Measurements from ENCODE around the gene MED1. TPM values are rescaled to one million over a fixed set of nuclear protein-coding genes. Genes with fewer than 3 reads are reported as not detected.
"Not testable (repeated sequence)": the region's sequence is repeated elsewhere in the genome, so short reads cannot be mapped to it uniquely, and the experiment has no call there.

The MED1 gene, protein sequence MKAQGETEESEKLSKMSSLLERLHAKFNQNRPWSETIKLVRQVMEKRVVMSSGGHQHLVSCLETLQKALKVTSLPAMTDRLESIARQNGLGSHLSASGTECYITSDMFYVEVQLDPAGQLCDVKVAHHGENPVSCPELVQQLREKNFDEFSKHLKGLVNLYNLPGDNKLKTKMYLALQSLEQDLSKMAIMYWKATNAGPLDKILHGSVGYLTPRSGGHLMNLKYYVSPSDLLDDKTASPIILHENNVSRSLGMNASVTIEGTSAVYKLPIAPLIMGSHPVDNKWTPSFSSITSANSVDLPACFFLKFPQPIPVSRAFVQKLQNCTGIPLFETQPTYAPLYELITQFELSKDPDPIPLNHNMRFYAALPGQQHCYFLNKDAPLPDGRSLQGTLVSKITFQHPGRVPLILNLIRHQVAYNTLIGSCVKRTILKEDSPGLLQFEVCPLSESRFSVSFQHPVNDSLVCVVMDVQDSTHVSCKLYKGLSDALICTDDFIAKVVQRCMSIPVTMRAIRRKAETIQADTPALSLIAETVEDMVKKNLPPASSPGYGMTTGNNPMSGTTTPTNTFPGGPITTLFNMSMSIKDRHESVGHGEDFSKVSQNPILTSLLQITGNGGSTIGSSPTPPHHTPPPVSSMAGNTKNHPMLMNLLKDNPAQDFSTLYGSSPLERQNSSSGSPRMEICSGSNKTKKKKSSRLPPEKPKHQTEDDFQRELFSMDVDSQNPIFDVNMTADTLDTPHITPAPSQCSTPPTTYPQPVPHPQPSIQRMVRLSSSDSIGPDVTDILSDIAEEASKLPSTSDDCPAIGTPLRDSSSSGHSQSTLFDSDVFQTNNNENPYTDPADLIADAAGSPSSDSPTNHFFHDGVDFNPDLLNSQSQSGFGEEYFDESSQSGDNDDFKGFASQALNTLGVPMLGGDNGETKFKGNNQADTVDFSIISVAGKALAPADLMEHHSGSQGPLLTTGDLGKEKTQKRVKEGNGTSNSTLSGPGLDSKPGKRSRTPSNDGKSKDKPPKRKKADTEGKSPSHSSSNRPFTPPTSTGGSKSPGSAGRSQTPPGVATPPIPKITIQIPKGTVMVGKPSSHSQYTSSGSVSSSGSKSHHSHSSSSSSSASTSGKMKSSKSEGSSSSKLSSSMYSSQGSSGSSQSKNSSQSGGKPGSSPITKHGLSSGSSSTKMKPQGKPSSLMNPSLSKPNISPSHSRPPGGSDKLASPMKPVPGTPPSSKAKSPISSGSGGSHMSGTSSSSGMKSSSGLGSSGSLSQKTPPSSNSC (N-terminal part only)
- 17.2 and 19.3 TPM in 2 replicates for total RNA-seq (2014; rRNA removed; shearing (Covaris generic))

DNA sequence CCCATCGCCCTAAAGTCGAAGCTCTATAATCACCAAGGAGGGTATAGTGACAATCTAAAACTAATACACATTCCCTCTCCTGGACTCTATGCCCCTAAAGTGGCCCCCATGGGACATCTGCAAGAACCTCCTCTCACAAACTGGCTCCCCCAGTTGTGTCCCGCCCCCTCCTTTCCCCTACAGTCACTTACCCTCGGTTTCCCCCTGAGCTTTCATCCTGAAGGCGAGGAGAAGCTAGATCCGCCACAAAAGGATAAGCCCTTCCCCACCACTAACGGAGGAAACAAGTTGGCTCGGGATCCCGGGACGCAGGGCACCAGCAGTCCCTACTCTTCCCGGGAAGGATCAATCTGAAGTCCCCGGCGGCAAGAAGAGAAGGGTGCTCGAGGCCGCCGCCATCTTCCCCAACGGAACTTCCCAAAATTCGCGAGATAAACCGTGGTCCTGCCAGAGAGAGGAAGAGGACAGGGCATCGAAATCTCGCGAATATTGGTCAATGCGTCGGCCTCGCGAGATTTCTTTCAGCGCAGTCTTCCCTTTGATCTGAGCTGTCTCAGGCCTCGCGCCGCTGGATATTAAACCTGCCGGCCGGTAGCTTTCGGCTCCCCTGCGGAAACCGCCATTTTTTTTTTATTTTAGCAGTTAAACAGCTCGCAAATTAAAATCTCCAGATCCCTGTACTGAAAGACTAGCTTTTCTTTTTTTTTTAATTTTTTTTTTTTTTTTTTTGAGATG is at the start of gene MED1:
Gene MED1 (minus strand): TSS at position 417 of the 735 bp plus-strand sequence. CDS start 201 bp downstream, at position 216.
- DNase-seq (ENCODE audit: low spot score): peak; percentile 100

GRCh38 chr17:39496921-39497320 is 45.9 kb upstream of the MED1 start:
- DNase-seq (ENCODE audit: low spot score): not testable (repeated sequence)

- DNase-seq (ENCODE audit: low spot score): no peak
Observed at GRCh38 chr17:39487946-39488345, 36.9 kb upstream of the MED1 start.

GRCh38 chr17:39487490-39487889 is 36.4 kb upstream of the MED1 start:
- not testable (repeated sequence) for DNase-seq (ENCODE audit: low spot score)

DNA sequence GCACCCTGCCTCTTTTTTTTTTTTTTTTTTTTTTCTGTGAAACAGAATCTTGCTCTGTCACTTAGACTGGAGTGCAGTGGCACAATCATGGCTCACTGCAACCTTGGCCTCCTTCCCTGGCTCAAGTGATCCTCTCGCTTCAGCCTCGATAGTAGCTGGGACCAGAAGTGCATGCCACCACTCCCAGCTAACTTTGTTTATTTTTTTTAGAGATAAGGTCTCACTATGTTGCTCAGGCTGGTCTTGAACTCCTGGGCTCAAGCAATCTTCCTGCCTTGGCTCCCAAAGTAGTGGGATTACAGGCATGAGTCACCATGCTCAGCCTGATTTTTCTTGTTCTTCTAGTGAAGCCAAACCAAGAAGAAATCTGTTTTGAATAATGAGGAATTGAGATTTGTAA is 35.2 kb upstream of the MED1 start:
- DNase-seq (ENCODE audit: low spot score): peak; percentile 70

- DNase-seq (ENCODE audit: low spot score): peak; percentile 96
Observed at GRCh38 chr17:39485555-39485954, 34.5 kb upstream of the MED1 start.

DNA sequence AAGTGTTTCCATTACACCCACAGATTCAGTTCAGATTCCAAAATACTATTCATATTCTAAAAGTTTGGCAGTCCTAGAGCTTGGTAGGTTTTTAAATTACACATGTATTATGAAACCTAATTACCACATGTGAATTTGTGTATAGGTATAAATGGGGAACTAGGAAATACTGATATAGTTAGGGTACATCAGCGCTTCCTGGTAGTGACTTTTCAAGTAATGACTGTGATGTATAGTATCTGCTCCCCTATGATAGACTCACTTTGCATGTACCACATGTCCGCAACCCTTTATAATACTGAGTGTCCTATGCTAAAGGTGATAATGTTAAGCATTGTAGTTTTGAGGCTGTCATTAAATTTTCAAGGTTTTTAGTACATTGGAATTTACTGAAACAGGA is 33.1 kb upstream of the MED1 start:
- DNase-seq (ENCODE audit: low spot score): no peak

DNA sequence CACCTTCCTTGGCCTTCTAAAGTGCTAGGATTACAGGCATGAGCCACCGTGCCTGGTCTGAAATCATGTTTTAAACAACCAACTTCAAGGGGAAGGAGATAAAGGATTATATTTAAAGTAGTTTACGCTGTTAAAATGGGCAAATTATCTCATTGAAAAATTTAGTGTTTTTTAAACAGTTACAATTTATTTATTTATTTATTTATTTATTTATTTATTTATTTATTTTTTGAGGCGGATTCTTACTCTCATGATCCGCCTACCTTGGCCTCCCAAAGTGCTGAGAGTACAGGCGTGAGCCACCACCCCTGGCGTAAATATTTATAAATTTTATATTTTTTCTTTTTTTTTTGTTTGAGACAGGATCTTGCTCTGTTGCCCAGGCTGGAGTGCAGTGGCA is 32.4 kb upstream of the MED1 start:
- no peak for DNase-seq (ENCODE audit: low spot score)

GRCh38 chr17:39479631-39480030 is 28.6 kb upstream of the MED1 start:
- DNase-seq (ENCODE audit: low spot score): not testable (repeated sequence)

DNA sequence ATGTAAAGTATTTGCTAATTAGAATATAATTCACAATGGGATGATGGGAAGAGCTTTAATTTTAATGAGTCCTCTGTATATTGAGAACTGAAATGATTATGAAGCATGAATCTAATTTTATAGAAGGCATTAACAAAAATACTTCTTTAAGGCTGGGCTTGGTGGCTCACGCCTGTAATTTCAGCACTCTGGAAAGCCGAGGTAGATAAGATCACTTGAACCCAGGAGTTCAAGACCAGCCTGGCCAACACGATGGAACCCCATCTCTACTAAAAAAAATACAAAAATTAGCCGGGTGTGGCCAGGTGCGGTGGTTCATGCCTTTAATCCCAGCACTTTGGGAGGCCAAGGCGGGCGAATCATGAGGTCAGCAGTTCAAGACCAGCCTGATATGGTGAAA is 22.2 kb upstream of the MED1 start:
- DNase-seq (ENCODE audit: low spot score): no peak

DNA sequence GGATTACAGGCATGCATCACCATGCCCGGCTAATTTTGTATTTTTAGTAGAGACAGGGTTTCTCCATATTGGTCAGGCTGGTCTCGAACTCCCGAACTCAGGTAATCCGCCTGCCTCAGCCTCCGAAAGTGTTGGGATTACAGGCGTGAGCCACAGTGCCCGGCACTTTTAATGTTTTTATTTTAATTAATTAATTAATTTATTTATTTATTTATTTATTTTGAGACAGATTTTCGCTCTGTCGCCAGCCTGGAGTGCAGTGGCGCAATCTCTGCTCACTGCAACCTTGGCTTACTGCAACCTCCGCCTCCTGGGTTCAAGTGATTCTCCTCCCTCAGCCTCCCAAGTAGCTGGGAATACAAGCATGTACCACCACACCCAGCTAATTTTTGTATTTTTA is 17.5 kb upstream of the MED1 start:
- DNase-seq (ENCODE audit: low spot score): not testable (repeated sequence)

DNA sequence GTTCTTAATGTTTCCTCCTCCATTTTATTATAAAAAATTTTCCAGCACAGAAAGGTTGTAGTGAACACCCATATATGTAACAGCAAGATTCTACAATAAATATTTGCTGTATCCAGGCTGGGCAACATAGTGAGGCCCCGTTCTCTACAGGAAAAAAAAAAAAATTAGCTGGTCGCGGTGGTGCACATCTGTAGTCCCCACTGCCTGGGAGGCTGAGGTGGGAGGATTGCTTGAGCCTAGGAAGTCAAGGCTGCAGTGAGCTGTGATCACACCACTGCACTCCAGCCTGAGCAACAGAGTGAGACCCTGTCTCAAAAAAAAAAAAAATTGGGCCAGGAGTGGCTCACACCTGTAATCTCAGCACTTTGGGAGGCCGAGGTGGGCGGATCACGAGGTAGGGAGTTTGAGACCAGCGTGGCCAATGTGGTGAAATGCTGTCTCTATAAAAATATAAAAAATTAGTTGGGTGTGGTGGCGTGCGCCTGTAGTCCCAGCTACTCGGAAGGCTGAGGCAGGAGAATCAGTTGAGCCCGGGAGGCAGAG is 13.6 kb upstream of the MED1 start:
- not testable (repeated sequence) for DNase-seq (ENCODE audit: low spot score)

DNA sequence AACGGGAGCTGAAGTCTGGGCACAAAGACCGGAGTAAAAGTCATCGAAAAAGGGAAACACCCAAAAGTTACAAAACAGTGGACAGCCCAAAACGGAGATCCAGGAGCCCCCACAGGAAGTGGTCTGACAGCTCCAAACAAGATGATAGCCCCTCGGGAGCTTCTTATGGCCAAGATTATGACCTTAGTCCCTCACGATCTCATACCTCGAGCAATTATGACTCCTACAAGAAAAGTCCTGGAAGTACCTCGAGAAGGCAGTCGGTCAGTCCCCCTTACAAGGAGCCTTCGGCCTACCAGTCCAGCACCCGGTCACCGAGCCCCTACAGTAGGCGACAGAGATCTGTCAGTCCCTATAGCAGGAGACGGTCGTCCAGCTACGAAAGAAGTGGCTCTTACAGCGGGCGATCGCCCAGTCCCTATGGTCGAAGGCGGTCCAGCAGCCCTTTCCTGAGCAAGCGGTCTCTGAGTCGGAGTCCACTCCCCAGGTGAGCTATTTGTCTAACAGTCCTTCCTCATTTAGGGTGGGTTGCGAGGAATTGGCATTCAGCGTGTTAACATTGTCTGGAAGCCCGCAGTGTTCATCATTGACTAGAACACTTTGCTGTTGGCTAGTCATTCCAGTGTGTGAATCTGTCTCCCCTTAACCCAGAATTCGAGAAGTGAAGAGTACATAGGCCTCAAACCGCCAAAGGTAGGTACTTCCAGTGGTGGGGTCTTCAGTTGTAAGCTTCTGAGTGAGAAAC is 11.7 kb upstream of the MED1 start:
- no peak for DNase-seq (ENCODE audit: low spot score)

GRCh38 chr17:39461926-39462569 is 11.0 kb upstream of the MED1 start:
- DNase-seq (ENCODE audit: low spot score): peak; percentile 21

GRCh38 chr17:39461113-39461925 is 10.3 kb upstream of the MED1 start, which contains the start of gene CDK12:
Gene CDK12, plus strand, starts transcription at chr17:39461486. Its CDS starts 586 bp downstream, at chr17:39462072.
- peak; percentile 99 for DNase-seq (ENCODE audit: low spot score)

DNA sequence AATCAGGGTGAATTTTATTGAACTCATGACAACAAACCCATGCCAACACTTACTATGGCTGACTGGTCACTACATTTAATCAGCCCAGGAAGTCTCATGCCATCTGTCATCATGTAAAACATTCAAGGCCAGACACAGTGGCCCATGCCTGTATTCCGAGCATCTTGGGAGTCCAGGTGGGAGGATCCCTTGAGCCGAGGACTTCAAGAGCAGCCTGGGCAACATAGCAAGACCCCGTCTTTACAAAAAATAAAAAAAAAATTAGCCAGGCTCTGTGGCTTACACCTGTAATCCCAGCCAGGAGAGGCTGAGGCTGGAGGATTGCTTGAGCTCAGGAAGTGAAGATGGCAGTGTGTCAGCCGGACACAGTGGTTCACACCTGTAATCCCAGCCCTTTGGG is 4.9 kb upstream of the MED1 start:
- no peak for DNase-seq (ENCODE audit: low spot score)

DNA sequence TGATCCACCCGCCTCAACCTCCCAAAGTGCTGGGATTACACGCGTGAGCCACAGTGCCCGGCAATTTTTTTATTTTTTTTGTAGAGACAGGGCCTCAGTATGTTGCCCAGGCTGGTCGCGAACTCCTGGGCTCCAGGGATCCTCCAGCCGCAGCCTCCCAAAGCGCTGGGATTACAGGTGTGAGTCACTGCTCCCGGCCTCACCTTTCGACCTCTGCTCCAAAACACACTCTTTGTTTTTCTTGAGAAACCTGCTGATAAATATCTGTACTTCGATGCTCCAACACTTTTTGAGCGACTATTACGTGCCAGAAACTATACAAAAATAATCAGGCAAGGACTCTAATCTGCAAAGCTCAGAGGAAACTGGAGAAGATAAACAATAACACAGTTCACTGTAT is 1.0 kb downstream of the MED1 start:
- peak; percentile 11 for DNase-seq (ENCODE audit: low spot score)

DNA sequence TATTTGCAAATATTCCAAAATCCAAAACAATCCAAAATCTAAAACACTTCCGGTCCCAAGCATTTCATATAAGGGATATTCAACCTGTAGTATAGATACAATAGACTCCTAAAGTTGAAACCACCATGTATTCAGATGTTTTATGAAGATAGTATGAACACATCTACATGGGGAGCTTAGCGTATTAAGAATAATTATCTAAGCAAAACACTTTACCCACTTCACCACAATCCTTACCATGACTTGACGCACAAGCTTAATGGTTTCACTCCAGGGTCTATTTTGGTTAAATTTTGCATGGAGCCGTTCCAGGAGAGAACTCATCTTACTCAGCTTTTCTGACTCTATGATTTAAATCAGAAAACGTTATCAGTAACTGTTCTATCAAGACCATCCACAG is 3.5 kb downstream of the MED1 start:
- no peak for DNase-seq (ENCODE audit: low spot score)

DNA sequence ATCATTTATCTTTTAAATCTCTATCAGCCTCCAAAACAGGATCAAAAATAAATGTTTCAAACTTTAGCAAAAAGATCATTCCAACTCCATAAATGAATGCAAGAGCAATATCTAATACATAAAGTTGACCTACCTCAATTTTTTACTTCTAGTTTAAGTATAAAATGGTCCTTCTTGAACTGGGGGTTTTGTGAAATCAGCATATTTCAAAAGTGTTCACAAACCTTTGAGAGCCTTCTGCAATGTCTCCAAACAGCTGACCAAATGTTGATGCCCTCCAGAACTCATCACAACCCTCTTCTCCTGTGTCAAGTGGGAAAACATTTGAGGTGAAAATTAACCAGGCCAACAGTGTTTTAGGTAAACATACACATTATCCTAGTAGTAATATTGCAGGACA is 7.7 kb downstream of the MED1 start:
- no peak for DNase-seq (ENCODE audit: low spot score)
